A549 (cell line): ENCODE results near the gene NPAS1. TPM values are rescaled to one million over a fixed set of nuclear protein-coding genes. Genes with fewer than 3 reads are reported as not detected.

Experiments used
- ATAC-seq, 2 experiments: fragments of 200-7000 bp in 1 of 2; fragments of >200 bp in 1 of 2; cut with Nextera tagmentation in 1 of 2; cut with Tn5 transposase in 1 of 2; 3 replicates each; pipeline versions ENCODE4 v1.8.0 to v1.9.1; 2018 to 2020; ENCODE audit warnings: mild to moderate bottlenecking in 1 of 2, moderate library complexity in 1 of 2
- CTCF ChIA-PET: fragments of 300-600 bp; sonication (Branson Sonifier 250); formaldehyde crosslinking; extraction: SDS; loops from one replicate; lab custom pipeline; 2021; ENCODE audit warnings: antibody characterized with exemption, inconsistent platforms; lab: Yijun Ruan, JAX
- POLR2A ChIA-PET: fragments of 350-600 bp; formaldehyde crosslinking; extraction: SDS; loops from one replicate; lab custom pipeline; 2021; ENCODE audit warnings: antibody characterized with exemption, inconsistent platforms; lab: Yijun Ruan, JAX
- DNase-seq, 2 experiments: peaks; one replicate each; pipeline versions ENCODE4 v3.0.0 to v3.0.0-alpha.2; 2011 to 2016; ENCODE audit warnings: low read depth in 1 of 2, low spot score in 1 of 2
- FAIRE-seq: peaks from 2 replicates; lab custom pipeline; 2011; peaks lifted over from hg19 to GRCh38; lab: Jason Lieb, UNC
- H3K27ac ChIP-seq, 2 experiments: fragments of >200 bp; sonication (Bioruptor Twin); formaldehyde crosslinking; 3 replicates each; pipeline ENCODE4 v1.5.1; 2016 to 2017
- H3K4me1 ChIP-seq: fragments of >200 bp; sonication (Bioruptor Twin); formaldehyde crosslinking; 3 replicates; pipeline ENCODE4 v1.6.1; 2016
- H3K4me2 ChIP-seq: fragments of >200 bp; sonication (Bioruptor Twin); formaldehyde crosslinking; 3 replicates; pipeline ENCODE4 v1.6.1; 2016
- H3K4me3 ChIP-seq: fragments of >200 bp; sonication (Bioruptor Twin); formaldehyde crosslinking; 3 replicates; pipeline ENCODE4 v1.5.1; 2016
- H3K9me3 ChIP-seq: fragments of >200 bp; sonication (Bioruptor Twin); formaldehyde crosslinking; 3 replicates; pipeline ENCODE4 v1.6.1; 2016
- ATOH8 ChIP-seq: fragments of 250-450 bp; sonication (Bioruptor Pico); IDR thresholded peaks from 2 replicates; pipeline ENCODE4 v1.5.0; 2020; ENCODE audit warnings: low read depth, mild to moderate bottlenecking, moderate library complexity
- BHLHE40 ChIP-seq: IDR thresholded peaks from 2 replicates; pipeline ENCODE4 v1.6.1; 2012; ENCODE audit warnings: low read depth, low read length, inconsistent platforms
- CBX8 ChIP-seq: fragments of 200-600 bp; sonication (generic); IDR thresholded peaks from 2 replicates; pipeline ENCODE4 v1.6.1; 2016
- CHD2 ChIP-seq: fragments of 150-350 bp; IDR thresholded peaks from 2 replicates; pipeline ENCODE4 v1.6.1; 2014; ENCODE audit warnings: low read length; ENCODE audit not compliant: partially characterized antibody
- E2F6 ChIP-seq: IDR thresholded peaks from 2 replicates; pipeline ENCODE4 v1.6.1; 2012; ENCODE audit warnings: low read depth, borderline replicate concordance
- EHF ChIP-seq: fragments of 250-450 bp; sonication (Bioruptor Pico); IDR thresholded peaks from 2 replicates; pipeline ENCODE4 v1.5.0; 2020; ENCODE audit warnings: mild to moderate bottlenecking
- ELK1 ChIP-seq: fragments of 150-350 bp; IDR thresholded peaks from 2 replicates; pipeline ENCODE4 v1.6.1; 2014; ENCODE audit warnings: low read depth, mild to moderate bottlenecking, low read length
- EP300 ChIP-seq, 2 experiments: fragments of >200 bp; sonication (Bioruptor Twin); formaldehyde crosslinking; IDR thresholded peaks; 2 replicates in 1 of 2; 3 replicates in 1 of 2; pipeline ENCODE4 v1.6.1; 2016 to 2017
- ESRRA ChIP-seq: fragments of 150-350 bp; IDR thresholded peaks from 2 replicates; pipeline ENCODE4 v1.6.1; 2014; ENCODE audit warnings: mild to moderate bottlenecking, low read length, borderline replicate concordance
- FOSB ChIP-seq: fragments of 250-450 bp; sonication (Bioruptor Pico); IDR thresholded peaks from 2 replicates; pipeline ENCODE4 v1.5.0; 2020; ENCODE audit warnings: mild to moderate bottlenecking, moderate library complexity
- GATA3 ChIP-seq: IDR thresholded peaks from 2 replicates; pipeline ENCODE4 v1.6.1; 2012; ENCODE audit warnings: borderline replicate concordance
- HOXB13 ChIP-seq: fragments of 250-450 bp; sonication (Bioruptor Pico); IDR thresholded peaks from 2 replicates; pipeline ENCODE4 v1.5.0; 2020; ENCODE audit warnings: low read depth, mild to moderate bottlenecking, moderate library complexity
- KDM5A ChIP-seq: fragments of 200-600 bp; sonication (generic); IDR thresholded peaks from 2 replicates; pipeline ENCODE4 v1.6.1; 2016; ENCODE audit warnings: antibody characterized with exemption, mild to moderate bottlenecking
- MAX ChIP-seq: IDR thresholded peaks from 2 replicates; pipeline ENCODE4 v1.6.1; 2012
- MYC ChIP-seq: IDR thresholded peaks from 2 replicates; pipeline ENCODE4 v1.6.1; 2012; ENCODE audit warnings: mild to moderate bottlenecking, inconsistent platforms, low read length, improper control_type of control experiment, borderline replicate concordance
- PHF8 ChIP-seq: fragments of 200-600 bp; sonication (generic); IDR thresholded peaks from 2 replicates; pipeline ENCODE4 v1.6.1; 2016; ENCODE audit warnings: low read depth, mild to moderate bottlenecking, antibody characterized with exemption, moderate library complexity, borderline replicate concordance
- POLR2A ChIP-seq: IDR thresholded peaks from 2 replicates; pipeline ENCODE4 v1.6.1; 2012; ENCODE audit warnings: mild to moderate bottlenecking, low read length
- RAD21 ChIP-seq, 2 experiments: fragments of >200 bp in 1 of 2; sonication (Bioruptor Twin) in 1 of 2; formaldehyde crosslinking in 1 of 2; IDR thresholded peaks in 1 of 2; conservative IDR thresholded peaks in 1 of 2; 2 replicates in 1 of 2; 3 replicates in 1 of 2; pipeline ENCODE4 v1.6.1; 2012 to 2018; ENCODE audit warnings: inconsistent platforms in 1 of 2
- RCOR1 ChIP-seq: fragments of 150-350 bp; IDR thresholded peaks from 2 replicates; pipeline ENCODE4 v1.6.1; 2014; ENCODE audit warnings: antibody characterized with exemption, low read length, low read depth
- REST ChIP-seq: fragments of 200-600 bp; sonication (generic); IDR thresholded peaks from 2 replicates; pipeline ENCODE4 v1.6.1; 2016; ENCODE audit warnings: antibody characterized with exemption, mild to moderate bottlenecking, moderate library complexity
- RFX5 ChIP-seq: fragments of 450-650 bp; IDR thresholded peaks from 2 replicates; pipeline ENCODE4 v1.7.1; 2014; ENCODE audit warnings: antibody characterized with exemption, mild to moderate bottlenecking, moderate library complexity
- USF2 ChIP-seq: fragments of 450-650 bp; IDR thresholded peaks from 2 replicates; pipeline ENCODE4 v1.6.1; 2014; ENCODE audit warnings: antibody characterized with exemption
- ZFP36 ChIP-seq: fragments of 450-650 bp; IDR thresholded peaks from 2 replicates; pipeline ENCODE4 v1.6.1; 2014; ENCODE audit warnings: borderline replicate concordance; ENCODE audit not compliant: partially characterized antibody
- ZSCAN20 ChIP-seq: fragments of 250-450 bp; sonication (Bioruptor Pico); IDR thresholded peaks from 2 replicates; pipeline ENCODE4 v1.8.0; 2022; ENCODE audit warnings: mild to moderate bottlenecking, moderate library complexity
- WGBS: methylation state at CpG from one replicate; pipeline ENCODE4 v1.1.6; 2017; ENCODE audit errors: missing lambda C conversion rate; 5-methylcytosine and 5-hydroxymethylcytosine counted together
- polyA plus RNA-seq, 4 experiments: library from polyadenylated mRNA; depleted of rRNA in 3 of 4; stranded (reverse); fragments of >200 nt; fragmentation: RNase III in 1 of 4; extraction: RNeasy Plus Mini Kit Qiagen cat#74134 plus additional on column Dnase treatment in 1 of 4; gene quantifications; 2 replicates in 3 of 4; 3 replicates in 1 of 4; pipeline ENCODE4 v1.2.3, GENCODE V29; 2011 to 2017

NPAS1 gene
- polyA plus RNA-seq, 2 of the 4 experiments (the other 2 are of a cell fraction) = 1.5 to 2.3 TPM

- TF ChIP-seq ELK1 = no peak
- no peak for TF ChIP-seq HOXB13 (CRISPR knock-in tag)
- peak; percentile 70; the same call in 1 of the 2 replicates for TF ChIP-seq RFX5
- TF ChIP-seq KDM5A = no peak
- TF ChIP-seq FOSB (CRISPR knock-in tag) = no peak
- TF ChIP-seq EP300 (IDR thresholded peaks at IDR 0.05) = no peak
Observed at GRCh38 chr19:46990991-46991676, 28.5 kb upstream of the NPAS1 start (continued).

- H3K4me2 ChIP-seq = no peak overlapping the region
- FAIRE-seq (no peak), DNase-seq (no peak), ATAC-seq (no peak)
- no peak overlapping the region for H3K27ac ChIP-seq
- CTCF ChIA-PET = interaction anchor here (0.5 to 16.0 kb wide), 31 partner anchors 11 to 250 kb away, joined by 3 to 339 read pairs (median 7); partner anchors contain the start of gene AP2S1
- H3K4me3 ChIP-seq = no peak overlapping the region
- H3K4me1 ChIP-seq = peaks cover 9% of the 10 kb centered on the region; the same call in 2 of the 3 replicates
- TF ChIP-seq ZSCAN20 (CRISPR knock-in tag) = no peak
- TF ChIP-seq RCOR1 = no peak
- no peak for TF ChIP-seq ZFP36
- TF ChIP-seq RAD21 (conservative IDR thresholded peaks at IDR 0.05 in 1 of 2, IDR thresholded peaks at IDR 0.05 in 1 of 2) = no peak
- TF ChIP-seq ATOH8 (CRISPR knock-in tag) = no peak
- TF ChIP-seq POLR2A = no peak
- TF ChIP-seq CHD2 = no peak
- TF ChIP-seq EHF (CRISPR knock-in tag) = no peak
- no peak for TF ChIP-seq GATA3
- no peak for TF ChIP-seq ESRRA
- TF ChIP-seq CBX8 = no peak
- no peak for TF ChIP-seq MYC
- POLR2A ChIA-PET = interaction anchor here (1.3 kb wide), 1 partner anchor 137 kb away, joined by 3 read pairs; no protein-coding TSS in a partner anchor
- 89% methylated on average over 24 of the region's 25 CpGs for WGBS
- H3K9me3 ChIP-seq = no peaks in the 10 kb centered on the region
Observed at GRCh38 chr19:46992699-46993535, 26.7 kb upstream of the NPAS1 start.

- WGBS = 87% methylated on average over 7 of the region's 7 CpGs
- no peak overlapping the region for H3K27ac ChIP-seq
- CTCF ChIA-PET = interaction anchor here (0.6 to 16.0 kb wide), 14 partner anchors 10 to 245 kb away, joined by 3 to 339 read pairs (median 34); no protein-coding TSS in a partner anchor
- POLR2A ChIA-PET = interaction anchor here (1.3 kb wide), 1 partner anchor 137 kb away, joined by 3 read pairs; no protein-coding TSS in a partner anchor
- H3K9me3 ChIP-seq = no peaks in the 10 kb centered on the region
- H3K4me2 ChIP-seq = no peak overlapping the region
- no peak for ATAC-seq
- H3K4me1 ChIP-seq = peaks cover 9% of the 10 kb centered on the region; the same call in 2 of the 3 replicates
- DNase-seq = no peak
- no peak for FAIRE-seq
- H3K4me3 ChIP-seq = no peak overlapping the region
- TF ChIP-seq E2F6 (no peak), HOXB13 (CRISPR knock-in tag) (no peak), BHLHE40 (no peak), USF2 (no peak), PHF8 (no peak), REST (no peak), ELK1 (no peak), MAX (no peak), RAD21 (conservative IDR thresholded peaks at IDR 0.05 in 1 of 2, IDR thresholded peaks at IDR 0.05 in 1 of 2) (no peak)
Observed at GRCh38 chr19:46993622-46994021, 26.0 kb upstream of the NPAS1 start.
